ENCODE measurements around the gene PNLDC1.

DNA sequence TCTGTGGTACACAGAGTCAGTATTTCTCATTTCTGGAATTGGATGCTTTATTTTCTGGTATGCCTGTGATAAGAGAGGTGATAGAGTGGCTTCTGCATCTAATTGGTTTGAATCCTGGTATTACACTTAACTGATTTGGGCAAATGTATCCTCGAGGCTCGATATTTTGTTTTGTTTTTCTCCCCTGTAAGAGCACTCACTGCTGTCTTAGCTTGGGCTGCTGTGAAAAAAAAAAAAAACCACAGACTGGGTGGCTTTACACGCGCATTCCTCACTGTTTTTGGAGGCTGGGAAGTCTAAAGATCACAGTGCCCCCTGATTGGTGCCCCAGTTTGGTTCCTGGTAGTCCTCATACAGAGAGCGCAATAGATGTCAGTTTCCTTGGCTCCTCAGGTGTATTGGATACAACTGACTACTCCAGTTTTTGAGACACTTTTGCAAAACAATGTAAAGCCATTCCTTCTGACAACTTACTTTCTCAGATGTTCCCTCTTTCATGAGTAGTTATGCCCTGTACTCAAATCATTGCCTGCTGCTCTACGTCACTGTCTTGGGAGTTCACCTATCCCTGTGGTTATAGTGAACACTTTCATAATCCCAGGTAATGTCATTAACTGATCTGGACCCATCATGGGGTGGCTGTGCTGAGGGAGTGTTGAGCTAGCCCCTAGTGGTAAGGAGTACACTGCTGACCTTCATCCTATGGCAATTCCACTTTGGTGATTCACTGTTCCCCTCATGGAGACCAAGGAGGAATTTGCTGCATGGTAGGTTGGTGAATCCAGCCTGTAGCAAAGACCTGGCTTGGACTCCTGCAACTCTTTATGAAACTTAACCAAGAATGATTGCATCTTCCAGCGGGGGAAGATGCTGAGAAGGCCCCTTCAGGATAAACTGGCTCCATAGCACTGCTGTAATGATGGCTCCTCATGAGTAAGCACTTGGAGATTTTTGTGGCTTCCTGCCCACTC is 41.8 kb upstream of the PNLDC1 start:
- TF ChIP-seq, protein P1, sequence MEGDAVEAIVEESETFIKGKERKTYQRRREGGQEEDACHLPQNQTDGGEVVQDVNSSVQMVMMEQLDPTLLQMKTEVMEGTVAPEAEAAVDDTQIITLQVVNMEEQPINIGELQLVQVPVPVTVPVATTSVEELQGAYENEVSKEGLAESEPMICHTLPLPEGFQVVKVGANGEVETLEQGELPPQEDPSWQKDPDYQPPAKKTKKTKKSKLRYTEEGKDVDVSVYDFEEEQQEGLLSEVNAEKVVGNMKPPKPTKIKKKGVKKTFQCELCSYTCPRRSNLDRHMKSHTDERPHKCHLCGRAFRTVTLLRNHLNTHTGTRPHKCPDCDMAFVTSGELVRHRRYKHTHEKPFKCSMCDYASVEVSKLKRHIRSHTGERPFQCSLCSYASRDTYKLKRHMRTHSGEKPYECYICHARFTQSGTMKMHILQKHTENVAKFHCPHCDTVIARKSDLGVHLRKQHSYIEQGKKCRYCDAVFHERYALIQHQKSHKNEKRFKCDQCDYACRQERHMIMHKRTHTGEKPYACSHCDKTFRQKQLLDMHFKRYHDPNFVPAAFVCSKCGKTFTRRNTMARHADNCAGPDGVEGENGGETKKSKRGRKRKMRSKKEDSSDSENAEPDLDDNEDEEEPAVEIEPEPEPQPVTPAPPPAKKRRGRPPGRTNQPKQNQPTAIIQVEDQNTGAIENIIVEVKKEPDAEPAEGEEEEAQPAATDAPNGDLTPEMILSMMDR (IDR thresholded peaks at IDR 0.05) = no peak
- TF ChIP-seq POLR2A (IDR thresholded peaks at IDR 0.05) = no peak

All from testis (tissue), 2 donors.